H7 (cell line): ENCODE measurements around the gene ACAD9. TPM values are rescaled to one million over a fixed set of nuclear protein-coding genes. Genes with fewer than 3 reads are reported as not detected.
A peak's percentile ranks its signal among the peaks of the same experiment; 100 is the strongest.

Experiments
- DNase-seq: peaks from one replicate; pipeline ENCODE4 v3.0.0; 2012
- H3K27me3 ChIP-seq: 2 replicates; pipeline ENCODE4 v1.6.0; 2011; ENCODE audit warnings: mild to moderate bottlenecking, low read length; ENCODE audit not compliant: control insufficient read depth, insufficient read depth
- H3K36me3 ChIP-seq: replicated peaks from 2 replicates; pipeline ENCODE4 v1.5.1; 2011; ENCODE audit warnings: low read length; ENCODE audit not compliant: control insufficient read depth, insufficient read depth
- H3K4me3 ChIP-seq: 2 replicates; pipeline ENCODE4 v1.5.1; 2011; ENCODE audit warnings: low read depth, mild to moderate bottlenecking, control low read depth, low read length, moderate library complexity; ENCODE audit not compliant: insufficient read depth
- total RNA-seq: library from RNA; depleted of rRNA; stranded (reverse); fragments of >200 nt; shearing (Covaris generic); gene quantifications from 2 replicates; pipeline ENCODE4 v1.2.3, GENCODE V29; 2014; rRNA removed

ACAD9 gene
- total RNA-seq, 1 experiment from 2014 or later = 20.1 TPM

DNA sequence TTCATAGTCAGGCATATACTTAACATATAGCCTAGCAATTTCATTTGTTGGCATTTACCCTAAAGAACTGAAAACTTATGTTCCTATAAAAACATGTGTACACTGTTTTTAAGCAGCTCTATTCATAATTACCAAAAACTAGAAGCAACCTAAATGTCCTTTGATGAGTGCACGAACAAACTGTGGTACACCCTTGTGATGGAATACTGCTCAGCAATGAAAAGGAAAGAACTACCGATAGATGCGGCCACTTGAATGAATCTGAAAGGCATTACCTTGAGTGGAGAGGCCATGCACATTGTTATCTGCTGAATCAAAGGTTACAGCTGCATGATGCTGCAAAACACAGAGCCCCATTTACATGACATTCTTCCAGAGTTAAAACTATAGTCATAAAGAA lies 69.7 kb downstream of the ACAD9 start:
- DNase-seq = no peak
- Histone ChIP-seq H3K36me3 (no peaks in the 10 kb centered on the region), H3K27me3 (no peaks in the 10 kb centered on the region), H3K4me3 (no peak overlapping the region)

DNA sequence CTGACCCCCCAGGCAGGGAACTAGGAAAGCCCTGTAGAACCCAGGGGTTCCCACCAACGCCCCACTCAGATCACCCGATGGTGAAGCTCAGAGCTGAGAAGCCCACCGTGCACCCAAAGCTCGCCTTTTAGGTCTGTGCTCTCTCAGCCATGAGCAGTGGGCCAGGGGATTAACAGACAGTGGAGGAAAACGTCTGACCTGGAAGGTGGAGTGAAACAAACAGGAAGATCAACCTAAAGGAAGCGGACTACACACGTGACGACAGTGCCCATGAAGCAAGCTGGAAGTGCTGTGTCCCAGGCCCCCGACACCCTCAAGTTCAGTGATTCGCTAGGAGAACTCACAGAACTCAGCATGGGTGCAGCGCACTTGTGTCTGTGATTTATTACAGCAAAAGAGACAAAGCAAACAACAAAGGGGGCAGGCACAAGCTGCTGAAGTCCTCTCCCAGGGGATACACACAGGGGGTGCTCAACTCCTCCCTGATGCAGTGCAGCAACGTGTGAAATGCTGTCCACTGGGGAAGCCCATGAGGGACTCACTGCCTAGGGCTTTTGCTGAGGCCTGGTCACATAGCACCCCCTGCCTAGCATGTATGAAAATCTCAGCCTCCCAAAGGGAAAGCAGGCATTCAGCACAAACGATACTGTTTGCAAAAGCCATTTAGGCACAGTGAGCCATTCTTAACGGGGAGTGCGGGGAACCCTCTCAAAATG lies 71.0 kb downstream of the ACAD9 start:
- no peaks in the 10 kb centered on the region for H3K36me3 ChIP-seq
- no peaks in the 10 kb centered on the region for H3K27me3 ChIP-seq
- peak; percentile 63 for DNase-seq
- H3K4me3 ChIP-seq = no peak overlapping the region

- Histone ChIP-seq H3K4me3 (no peak overlapping the region), H3K27me3 (no peaks in the 10 kb centered on the region), H3K36me3 (no peaks in the 10 kb centered on the region)
- no peak for DNase-seq
Observed at GRCh38 chr3:128956440-128956839, 77.0 kb downstream of the ACAD9 start.

Other genes starting within 250 kb of the ACAD9 start
- gene RPN1, start 228.8 kb upstream of the ACAD9 start, total RNA-seq = 294 and 339 TPM in 2 replicates
- gene RAB7A, start 153.4 kb upstream of the ACAD9 start, total RNA-seq = 40.6 and 50.0 TPM in 2 replicates
- gene CFAP92, start 114.5 kb downstream of the ACAD9 start, total RNA-seq = 0.87 and 1.7 TPM in 2 replicates
- 0.21 and 0.81 TPM in 2 replicates for gene EFCC1, start 121.7 kb downstream of the ACAD9 start, total RNA-seq
- gene GP9, start 181.2 kb downstream of the ACAD9 start, total RNA-seq = not detected in 2 replicates
- 31.9 and 39.4 TPM in 2 replicates for gene RAB43, start 242.2 kb downstream of the ACAD9 start, total RNA-seq